Right atrium auricular region (tissue), 2 donors: ENCODE data around the gene DEPDC1. TPM values are rescaled to one million over a fixed set of nuclear protein-coding genes. Genes with fewer than 3 reads are reported as not detected.

Experiments
- DNase-seq: peaks from one replicate; pipeline ENCODE4 v3.0.0-alpha.2; 2019; ENCODE audit warnings: low spot score
- H3K27ac ChIP-seq, 2 donors: fragments of 200-600 bp; sonication (generic); 1 replicate in 1 of 2; 2 replicates in 1 of 2; pipeline ENCODE4 v1.5.1; 2016 to 2019
- H3K27me3 ChIP-seq, 2 donors: fragments of 200-600 bp; sonication (generic); one replicate each; pipeline versions ENCODE4 v1.5.1 to v1.6.0; 2017 to 2019
- H3K36me3 ChIP-seq: fragments of 200-600 bp; sonication (generic); one replicate; pipeline ENCODE4 v1.5.1; 2016
- H3K4me1 ChIP-seq, 2 donors: fragments of 200-600 bp; sonication (generic); one replicate each; pipeline versions ENCODE4 v1.5.1 to v1.6.0; 2017 to 2019
- H3K4me3 ChIP-seq, 2 donors: fragments of 200-600 bp; sonication (generic); 1 replicate in 1 of 2; 2 replicates in 1 of 2; pipeline ENCODE4 v1.5.1; 2017 to 2019; ENCODE audit warnings: mild to moderate bottlenecking in 1 of 2, moderate library complexity in 1 of 2
- H3K9me3 ChIP-seq, 2 donors: fragments of 200-600 bp; sonication (generic); one replicate each; pipeline ENCODE4 v1.5.1; 2019
- CTCF ChIP-seq, 2 donors: fragments of 200-600 bp; sonication (generic); IDR thresholded peaks; one replicate each; pipeline ENCODE4 v1.5.1; 2019; ENCODE audit warnings: antibody characterized with exemption in 2 of 2
- total RNA-seq, 2 donors: library from RNA; depleted of rRNA; stranded (reverse); fragments of >200 nt; gene quantifications; one replicate each; pipeline ENCODE4 v1.1.0, GENCODE V29; 2016

Gene DEPDC1
- total RNA-seq, 2 donors from 2014 or later, result 1.4 TPM; not detected in 1

DNA sequence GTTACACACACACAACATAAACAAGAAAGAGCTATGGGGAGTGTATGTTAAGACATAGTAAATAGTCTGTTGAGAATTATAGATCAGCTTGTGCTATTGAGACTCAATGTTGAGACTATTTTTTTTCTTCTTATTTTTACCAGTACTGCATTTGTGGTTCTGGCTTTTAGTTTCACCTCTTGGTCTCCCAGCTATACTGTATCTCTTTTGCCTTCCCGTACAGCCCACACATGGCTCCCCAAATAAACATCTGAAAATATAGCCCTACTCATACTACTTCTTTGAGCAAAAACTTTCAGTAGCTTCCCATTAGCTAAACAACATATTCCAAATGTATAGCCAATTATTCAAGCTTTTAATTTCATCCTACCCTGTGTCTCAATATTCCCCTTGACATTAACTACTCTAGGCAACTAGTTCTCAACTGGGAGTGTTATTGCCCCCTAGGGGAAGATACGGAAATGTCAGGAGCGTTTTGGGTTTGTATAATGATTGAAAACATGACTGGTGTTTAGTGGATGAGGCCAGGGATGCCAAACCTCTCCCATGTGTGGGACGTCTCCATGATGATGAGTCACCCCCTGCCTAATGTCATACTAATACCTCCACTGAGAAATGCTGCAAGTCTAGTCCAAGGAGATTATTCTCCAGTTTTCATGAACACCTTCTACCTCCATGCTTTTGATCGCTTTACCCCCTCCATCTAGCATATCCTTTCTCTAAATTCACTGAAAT is 53.9 kb downstream of the DEPDC1 start:
- Histone ChIP-seq H3K27ac (no peak overlapping the region), H3K4me3 (no peak overlapping the region), H3K9me3 (no peaks in the 10 kb centered on the region), H3K36me3 (no peaks in the 10 kb centered on the region), H3K27me3 (no peaks in the 10 kb centered on the region), H3K4me1 (no peaks in the 10 kb centered on the region)
- TF ChIP-seq CTCF (IDR thresholded peaks at IDR 0.05), result peak; percentile 19 to 63
- DNase-seq, result no peak

- Histone ChIP-seq H3K9me3 (no peaks in the 10 kb centered on the region), H3K27ac (no peak overlapping the region), H3K36me3 (no peaks in the 10 kb centered on the region), H3K27me3 (no peaks in the 10 kb centered on the region), H3K4me1 (no peaks in the 10 kb centered on the region), H3K4me3 (no peak overlapping the region)
- DNase-seq, result no peak
- TF ChIP-seq CTCF (IDR thresholded peaks at IDR 0.05), result no peak
Measured at GRCh38 chr1:68442006-68442405, 54.9 kb downstream of the DEPDC1 start.

DNA sequence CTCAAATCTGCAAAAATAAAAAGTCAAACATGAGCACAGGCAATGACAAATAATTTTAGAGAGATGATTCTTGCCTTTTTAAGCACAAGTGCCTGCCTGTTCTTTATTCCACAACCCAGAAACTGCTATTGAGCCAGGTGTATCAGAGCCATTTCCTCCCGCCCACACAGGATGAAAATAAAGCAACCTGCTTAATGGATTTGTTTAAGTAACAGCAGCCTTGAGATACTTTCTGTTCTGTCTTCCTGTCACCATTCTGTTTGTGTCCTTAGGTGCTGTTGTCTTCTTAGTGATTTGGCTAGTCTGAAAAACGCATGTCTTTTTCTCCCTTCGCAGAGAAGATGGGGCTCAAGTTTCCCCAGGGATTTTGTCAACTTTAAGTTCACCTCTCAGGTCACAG is 58.6 kb downstream of the DEPDC1 start:
- TF ChIP-seq CTCF (IDR thresholded peaks at IDR 0.05), result no peak
- H3K9me3 ChIP-seq, result no peaks in the 10 kb centered on the region
- no peaks in the 10 kb centered on the region for H3K36me3 ChIP-seq
- no peak overlapping the region for H3K4me3 ChIP-seq
- no peaks in the 10 kb centered on the region for H3K4me1 ChIP-seq
- DNase-seq, result no peak
- no peak overlapping the region for H3K27ac ChIP-seq
- H3K27me3 ChIP-seq, result no peaks in the 10 kb centered on the region

- no peak for TF ChIP-seq CTCF (IDR thresholded peaks at IDR 0.05)
- H3K27ac ChIP-seq, result no peak overlapping the region
- no peaks in the 10 kb centered on the region for H3K27me3 ChIP-seq
- no peak overlapping the region for H3K4me3 ChIP-seq
- H3K36me3 ChIP-seq, result no peaks in the 10 kb centered on the region
- no peaks in the 10 kb centered on the region for H3K4me1 ChIP-seq
- H3K9me3 ChIP-seq, result no peaks in the 10 kb centered on the region
- no peak for DNase-seq
Measured at GRCh38 chr1:68433395-68433794, 63.5 kb downstream of the DEPDC1 start.

DNA sequence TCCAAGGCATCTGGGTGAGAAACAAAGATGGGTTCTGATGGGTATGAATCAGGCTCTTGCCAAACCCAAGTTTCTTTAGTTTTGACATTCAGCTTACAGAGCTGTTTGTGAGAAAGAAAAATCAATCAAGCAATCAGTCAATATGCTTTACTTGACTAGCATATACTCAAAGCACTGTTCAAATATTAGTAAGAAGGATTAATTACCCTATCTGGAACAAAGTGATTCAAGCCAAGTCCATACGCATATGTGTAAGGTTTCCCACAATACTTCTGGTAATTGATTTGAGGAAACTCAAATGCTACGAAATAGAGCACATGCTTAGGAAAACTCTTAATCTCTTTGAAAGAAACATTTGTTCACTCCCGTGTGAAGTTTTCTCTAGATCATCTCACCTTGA is 65.8 kb downstream of the DEPDC1 start:
- no peak overlapping the region for H3K4me3 ChIP-seq
- H3K36me3 ChIP-seq, result no peaks in the 10 kb centered on the region
- H3K4me1 ChIP-seq, result no peaks in the 10 kb centered on the region
- no peak for TF ChIP-seq CTCF (IDR thresholded peaks at IDR 0.05)
- no peak for DNase-seq
- H3K27ac ChIP-seq, result no peak overlapping the region
- H3K9me3 ChIP-seq, result no peaks in the 10 kb centered on the region
- no peaks in the 10 kb centered on the region for H3K27me3 ChIP-seq
